Measurements from ENCODE around the gene OSBPL2.

OSBPL2 gene

GRCh38 chr20:62253398-62253797, 15.1 kb downstream of the OSBPL2 start:
- in situ Hi-C loops (cut with MboI; ENCODE audit: low sequenced_read_pairs) = no loop called here

GRCh38 chr20:62254021-62254724, 15.9 kb downstream of the OSBPL2 start:
- in situ Hi-C loops (cut with MboI; ENCODE audit: low sequenced_read_pairs) = no loop called here

GRCh38 chr20:62255976-62256375, 17.7 kb downstream of the OSBPL2 start:
- in situ Hi-C loops (cut with MboI; ENCODE audit: low sequenced_read_pairs) = no loop called here

GRCh38 chr20:62258499-62259293, 20.4 kb downstream of the OSBPL2 start:
- in situ Hi-C loops (cut with MboI; ENCODE audit: low sequenced_read_pairs) = no loop called here

GRCh38 chr20:62259294-62259565, 20.9 kb downstream of the OSBPL2 start:
- in situ Hi-C loops (cut with MboI; ENCODE audit: low sequenced_read_pairs) = no loop called here

- in situ Hi-C loops (cut with MboI; ENCODE audit: low sequenced_read_pairs) = no loop called here
Observed at GRCh38 chr20:62262064-62262463, 23.7 kb downstream of the OSBPL2 start.

- in situ Hi-C loops (cut with MboI; ENCODE audit: low sequenced_read_pairs) = no loop called here
Observed at GRCh38 chr20:62263396-62263795, 25.1 kb downstream of the OSBPL2 start.

GRCh38 chr20:62265365-62265764, 27.0 kb downstream of the OSBPL2 start:
- in situ Hi-C loops (cut with MboI; ENCODE audit: low sequenced_read_pairs) = no loop called here

GRCh38 chr20:62266340-62266739, 28.0 kb downstream of the OSBPL2 start:
- in situ Hi-C loops (cut with MboI; ENCODE audit: low sequenced_read_pairs) = no loop called here

GRCh38 chr20:62266851-62267250, 28.5 kb downstream of the OSBPL2 start:
- in situ Hi-C loops (cut with MboI; ENCODE audit: low sequenced_read_pairs) = no loop called here

GRCh38 chr20:62267543-62267942, 29.2 kb downstream of the OSBPL2 start:
- in situ Hi-C loops (cut with MboI; ENCODE audit: low sequenced_read_pairs) = no loop called here

- in situ Hi-C loops (cut with MboI; ENCODE audit: low sequenced_read_pairs) = no loop called here
Observed at GRCh38 chr20:62268228-62268900, 30.0 kb downstream of the OSBPL2 start.

GRCh38 chr20:62269378-62269777, 31.1 kb downstream of the OSBPL2 start:
- in situ Hi-C loops (cut with MboI; ENCODE audit: low sequenced_read_pairs) = no loop called here

- in situ Hi-C loops (cut with MboI; ENCODE audit: low sequenced_read_pairs) = no loop called here
Observed at GRCh38 chr20:62269871-62270270, 31.6 kb downstream of the OSBPL2 start.

GRCh38 chr20:62272200-62272599, 33.9 kb downstream of the OSBPL2 start:
- in situ Hi-C loops (cut with MboI; ENCODE audit: low sequenced_read_pairs) = no loop called here

GRCh38 chr20:62273416-62273815, 35.1 kb downstream of the OSBPL2 start:
- in situ Hi-C loops (cut with MboI; ENCODE audit: low sequenced_read_pairs) = no loop called here

- in situ Hi-C loops (cut with MboI; ENCODE audit: low sequenced_read_pairs) = no loop called here
Observed at GRCh38 chr20:62274332-62274950, 36.1 kb downstream of the OSBPL2 start.

- in situ Hi-C loops (cut with MboI; ENCODE audit: low sequenced_read_pairs) = no loop called here
Observed at GRCh38 chr20:62275219-62275618, 36.9 kb downstream of the OSBPL2 start.

GRCh38 chr20:62276439-62276838, 38.1 kb downstream of the OSBPL2 start:
- in situ Hi-C loops (cut with MboI; ENCODE audit: low sequenced_read_pairs) = no loop called here

- in situ Hi-C loops (cut with MboI; ENCODE audit: low sequenced_read_pairs) = no loop called here
Observed at GRCh38 chr20:62277253-62277652, 38.9 kb downstream of the OSBPL2 start.

GRCh38 chr20:62280303-62280702, 42.0 kb downstream of the OSBPL2 start:
- in situ Hi-C loops (cut with MboI; ENCODE audit: low sequenced_read_pairs) = no loop called here

Data from hTERT RPE-1 (cell line).